ENCODE measurements around the gene OSBPL2.

Gene OSBPL2

GRCh38 chr20:62273416-62273815 is 35.1 kb downstream of the OSBPL2 start:
- no peak for TF ChIP-seq EP300 (IDR thresholded peaks at IDR 0.05; ENCODE audit: borderline replicate concordance)
- no peak for TF ChIP-seq RAD21 (IDR thresholded peaks at IDR 0.05; ENCODE audit: low read depth)
- TF ChIP-seq YY1 (IDR thresholded peaks at IDR 0.05; ENCODE audit: low read depth) = no peak
- TF ChIP-seq REST (IDR thresholded peaks at IDR 0.05; ENCODE audit: low read depth) = no peak
- no peak for TF ChIP-seq FOXM1 (IDR thresholded peaks at IDR 0.05; ENCODE audit: borderline replicate concordance, low read depth)
- TF ChIP-seq TCF12 (IDR thresholded peaks at IDR 0.05; ENCODE audit: low read depth) = no peak
- TF ChIP-seq CREB1 (IDR thresholded peaks at IDR 0.05; ENCODE audit: low read depth) = no peak
- TF ChIP-seq NFIC (IDR thresholded peaks at IDR 0.05) = no peak
- no peak for TF ChIP-seq EGR1 (IDR thresholded peaks at IDR 0.05)
- no peak for TF ChIP-seq TAF1 (IDR thresholded peaks at IDR 0.05; ENCODE audit: low read depth)
- TF ChIP-seq ZBTB7A (IDR thresholded peaks at IDR 0.05; ENCODE audit: low read depth) = no peak
- TF ChIP-seq USF1 (IDR thresholded peaks at IDR 0.05) = no peak
- no peak for TF ChIP-seq CEBPB (IDR thresholded peaks at IDR 0.05)
- TF ChIP-seq TEAD4 (IDR thresholded peaks at IDR 0.05) = no peak
- no peak for TF ChIP-seq MAX (IDR thresholded peaks at IDR 0.05)

- no peak for TF ChIP-seq EP300 (IDR thresholded peaks at IDR 0.05; ENCODE audit: borderline replicate concordance)
- TF ChIP-seq USF1 (IDR thresholded peaks at IDR 0.05) = no peak
- TF ChIP-seq ZBTB7A (IDR thresholded peaks at IDR 0.05; ENCODE audit: low read depth) = no peak
- no peak for TF ChIP-seq REST (IDR thresholded peaks at IDR 0.05; ENCODE audit: low read depth)
- TF ChIP-seq CEBPB (IDR thresholded peaks at IDR 0.05) = no peak
Measured at GRCh38 chr20:62274332-62274950, 36.1 kb downstream of the OSBPL2 start.

GRCh38 chr20:62275219-62275618 is 36.9 kb downstream of the OSBPL2 start:
- no peak for TF ChIP-seq REST (IDR thresholded peaks at IDR 0.05; ENCODE audit: low read depth)
- no peak for TF ChIP-seq TCF12 (IDR thresholded peaks at IDR 0.05; ENCODE audit: low read depth)
- no peak for TF ChIP-seq EGR1 (IDR thresholded peaks at IDR 0.05)
- TF ChIP-seq NFIC (IDR thresholded peaks at IDR 0.05) = no peak
- TF ChIP-seq FOXM1 (IDR thresholded peaks at IDR 0.05; ENCODE audit: borderline replicate concordance, low read depth) = no peak
- TF ChIP-seq TEAD4 (IDR thresholded peaks at IDR 0.05) = no peak
- no peak for TF ChIP-seq EP300 (IDR thresholded peaks at IDR 0.05; ENCODE audit: borderline replicate concordance)
- no peak for TF ChIP-seq MAX (IDR thresholded peaks at IDR 0.05)
- TF ChIP-seq USF1 (IDR thresholded peaks at IDR 0.05) = no peak
- no peak for TF ChIP-seq ZBTB7A (IDR thresholded peaks at IDR 0.05; ENCODE audit: low read depth)
- no peak for TF ChIP-seq RAD21 (IDR thresholded peaks at IDR 0.05; ENCODE audit: low read depth)
- no peak for TF ChIP-seq TAF1 (IDR thresholded peaks at IDR 0.05; ENCODE audit: low read depth)
- no peak for TF ChIP-seq CEBPB (IDR thresholded peaks at IDR 0.05)
- TF ChIP-seq YY1 (IDR thresholded peaks at IDR 0.05; ENCODE audit: low read depth) = no peak
- TF ChIP-seq CREB1 (IDR thresholded peaks at IDR 0.05; ENCODE audit: low read depth) = no peak

GRCh38 chr20:62276439-62276838 is 38.1 kb downstream of the OSBPL2 start:
- TF ChIP-seq FOXM1 (IDR thresholded peaks at IDR 0.05; ENCODE audit: borderline replicate concordance, low read depth) (no peak), MAX (IDR thresholded peaks at IDR 0.05) (no peak), RAD21 (IDR thresholded peaks at IDR 0.05; ENCODE audit: low read depth) (no peak), REST (IDR thresholded peaks at IDR 0.05; ENCODE audit: low read depth) (no peak), YY1 (IDR thresholded peaks at IDR 0.05; ENCODE audit: low read depth) (no peak)

Measured in Ishikawa (cell line).